ENCODE data around the gene PPP1CC. TPM values are rescaled to one million over a fixed set of nuclear protein-coding genes. Genes with fewer than 3 reads are reported as not detected.

PPP1CC gene
- total RNA-seq, 1 donor from 2014 or later: 39.8 TPM

- Histone ChIP-seq H3K36me3 (no peaks in the 10 kb centered on the region), H3K4me1 (no peaks in the 10 kb centered on the region), H3K27ac (no peak overlapping the region), H3K4me3 (no peak overlapping the region), H3K9me3 (peaks cover 0 to 6% of the 10 kb centered on the region in 2 donors), H3K27me3 (no peaks in the 10 kb centered on the region)
- TF ChIP-seq CTCF (IDR thresholded peaks at IDR 0.05): no peak
- DNase-seq (ENCODE audit: low spot score in 2 of 2): no peak
- intact Hi-C loops (cut with DNase I): no loop called here
Observed at GRCh38 chr12:110677982-110678381, 64.7 kb downstream of the PPP1CC start.

GRCh38 chr12:110677206-110677911, 65.3 kb downstream of the PPP1CC start:
- Histone ChIP-seq H3K4me3 (no peak overlapping the region), H3K9me3 (peaks cover 0 to 6% of the 10 kb centered on the region in 2 donors), H3K27me3 (no peaks in the 10 kb centered on the region), H3K27ac (no peak overlapping the region), H3K36me3 (no peaks in the 10 kb centered on the region), H3K4me1 (no peaks in the 10 kb centered on the region)
- intact Hi-C loops (cut with DNase I): no loop called here
- DNase-seq (ENCODE audit: low spot score in 2 of 2): no peak
- TF ChIP-seq CTCF (IDR thresholded peaks at IDR 0.05): no peak

GRCh38 chr12:110676171-110676570, 66.5 kb downstream of the PPP1CC start:
- H3K36me3 ChIP-seq: no peaks in the 10 kb centered on the region
- TF ChIP-seq CTCF (IDR thresholded peaks at IDR 0.05): no peak
- H3K27me3 ChIP-seq: no peaks in the 10 kb centered on the region
- intact Hi-C loops (cut with DNase I): no loop called here
- no peak for DNase-seq (ENCODE audit: low spot score in 2 of 2)
- no peak overlapping the region for H3K4me3 ChIP-seq
- H3K4me1 ChIP-seq: no peaks in the 10 kb centered on the region
- peaks cover 0 to 6% of the 10 kb centered on the region in 2 donors for H3K9me3 ChIP-seq
- H3K27ac ChIP-seq: no peak overlapping the region

- TF ChIP-seq CTCF (IDR thresholded peaks at IDR 0.05): no peak
- no peak for DNase-seq (ENCODE audit: low spot score in 2 of 2)
- Histone ChIP-seq H3K9me3 (peaks cover 14 to 22% of the 10 kb centered on the region in 2 donors), H3K4me3 (no peak overlapping the region), H3K36me3 (no peaks in the 10 kb centered on the region), H3K4me1 (no peaks in the 10 kb centered on the region), H3K27ac (no peak overlapping the region), H3K27me3 (no peaks in the 10 kb centered on the region)
- intact Hi-C loops (cut with DNase I): no loop called here
Observed at GRCh38 chr12:110670161-110670701, 72.5 kb downstream of the PPP1CC start.

Other genes starting within 250 kb of the PPP1CC start
- gene VPS29, start 240.8 kb downstream of the PPP1CC start, total RNA-seq: 35.9 TPM
- not detected for gene RAD9B, start 240.6 kb downstream of the PPP1CC start, total RNA-seq
- 12.3 TPM for gene PPTC7, start 159.6 kb downstream of the PPP1CC start, total RNA-seq
- 28.4 TPM for gene TCTN1, start 128.8 kb downstream of the PPP1CC start, total RNA-seq
- gene HVCN1, start 53.8 kb downstream of the PPP1CC start, total RNA-seq: 1.3 TPM
- not detected for gene CCDC63, start 104.1 kb upstream of the PPP1CC start, total RNA-seq
- gene MYL2, start 177.7 kb upstream of the PPP1CC start, total RNA-seq: not detected